NCI-H1105 treated with DMSO at 0.1 percent for 48 hours (cell line): ENCODE data around the gene GSK3B.

Source experiments
- DNase-seq: peaks from one replicate; lab custom pipeline; 2025; lab: John Stamatoyannopoulos, UW

The GSK3B gene

GRCh38 chr3:119873646-119874045, 220.6 kb downstream of the GSK3B start:
- no peak for DNase-seq

GRCh38 chr3:119872773-119873172, 221.5 kb downstream of the GSK3B start:
- no peak for DNase-seq

GRCh38 chr3:119871571-119871970, 222.7 kb downstream of the GSK3B start:
- DNase-seq = no peak

- no peak for DNase-seq
Observed at GRCh38 chr3:119870512-119870911, 223.7 kb downstream of the GSK3B start.

GRCh38 chr3:119864476-119864875, 229.8 kb downstream of the GSK3B start:
- DNase-seq = no peak

- no peak for DNase-seq
Observed at GRCh38 chr3:119862616-119863015, 231.6 kb downstream of the GSK3B start.

- no peak for DNase-seq
Observed at GRCh38 chr3:119861681-119862080, 232.6 kb downstream of the GSK3B start.

- DNase-seq = no peak
Observed at GRCh38 chr3:119859728-119860127, 234.5 kb downstream of the GSK3B start.

GRCh38 chr3:119858957-119859356, 235.3 kb downstream of the GSK3B start:
- DNase-seq = no peak

GRCh38 chr3:119856695-119857094, 237.6 kb downstream of the GSK3B start:
- DNase-seq = no peak

- DNase-seq = no peak
Observed at GRCh38 chr3:119849126-119849525, 245.1 kb downstream of the GSK3B start.

GRCh38 chr3:119841808-119842471, 252.3 kb downstream of the GSK3B start:
- DNase-seq = no peak

GRCh38 chr3:119835556-119835955, 258.7 kb downstream of the GSK3B start:
- DNase-seq = no peak

GRCh38 chr3:119834754-119835370, 259.4 kb downstream of the GSK3B start:
- DNase-seq = no peak

- DNase-seq = no peak
Observed at GRCh38 chr3:119831941-119832371, 262.3 kb downstream of the GSK3B start.

GRCh38 chr3:119831022-119831421, 263.2 kb downstream of the GSK3B start:
- DNase-seq = no peak

GRCh38 chr3:119829420-119829819, 264.8 kb downstream of the GSK3B start:
- DNase-seq = no peak

- DNase-seq = no peak
Observed at GRCh38 chr3:119826711-119827608, 267.3 kb downstream of the GSK3B start.

- no peak for DNase-seq
Observed at GRCh38 chr3:119825820-119826219, 268.4 kb downstream of the GSK3B start.

- DNase-seq = no peak
Observed at GRCh38 chr3:119819806-119820205, 274.4 kb downstream of the GSK3B start.

- no peak for DNase-seq
Observed at GRCh38 chr3:119818937-119819336, 275.3 kb downstream of the GSK3B start.

GRCh38 chr3:119817583-119818363, 276.5 kb downstream of the GSK3B start:
- DNase-seq = no peak
